Measurements from ENCODE around the gene USP10. TPM values are rescaled to one million over a fixed set of nuclear protein-coding genes. Genes with fewer than 3 reads are reported as not detected.
"Not testable (repeated sequence)": the region's sequence is repeated elsewhere in the genome, so short reads cannot be mapped to it uniquely, and the experiment has no call there.

USP10 gene
- total RNA-seq, 5 donors from 2014 or later (not counting 1 experiment from before 2014, with no cell fraction given), result 80.4 to 122 (median 104) TPM

DNA sequence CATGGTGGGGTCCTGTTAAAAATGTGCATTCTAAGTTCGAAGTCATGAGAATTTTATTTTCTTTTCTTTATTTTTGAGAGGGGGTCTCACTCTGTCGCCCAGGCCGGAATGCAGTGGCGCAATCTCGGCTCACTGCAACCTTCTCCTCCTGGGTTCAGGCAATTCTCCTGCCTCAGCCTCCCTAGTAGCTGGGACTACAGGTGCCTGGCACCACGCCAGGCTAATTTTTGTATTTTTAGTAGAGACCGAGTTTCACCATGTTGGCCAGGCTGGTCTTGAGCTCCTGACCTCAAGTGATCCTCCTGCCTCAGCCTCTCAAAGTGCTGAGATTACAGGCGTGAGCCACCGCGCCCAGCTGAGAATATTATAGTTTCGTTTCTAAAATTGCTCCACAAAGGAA, 48.4 kb downstream of the USP10 start:
- H3K36me3 Mint-ChIP-seq, result peaks cover 16% of the 10 kb centered on the region
- H3K27me3 ChIP-seq (replicated peaks in 1 of 2; ENCODE audit: control insufficient read depth in 2 of 2, extremely low read depth in 1 of 2, insufficient read depth in 2 of 2, low read length in 1 of 2); H3K27ac ChIP-seq (ENCODE audit: low read length); H3K9me3 ChIP-seq; H3K27me3 Mint-ChIP-seq; DNase-seq; H3K9me3 Mint-ChIP-seq; H3K27ac Mint-ChIP-seq; ATAC-seq (replicated peaks in 1 of 4); H3K4me3 ChIP-seq (ENCODE audit: control insufficient read depth in 1 of 2, extremely low read depth in 1 of 2, low read length in 1 of 2); H3K4me1 ChIP-seq (ENCODE audit: control insufficient read depth in 1 of 2, extremely low read depth in 1 of 2, insufficient read depth in 2 of 2, low read length in 2 of 2); H3K4me3 Mint-ChIP-seq: not testable (repeated sequence)
- H3K4me1 Mint-ChIP-seq, result peaks cover 32 to 40% (median 34%) of the 10 kb centered on the region in 3 donors
- ChIA-PET CTCF (interaction anchor here (0.6 to 1.3 kb wide), 3 partner anchors 9 to 23 kb away, joined by 4 to 6 read pairs (median 5); no protein-coding TSS in a partner anchor), POLR2A (interaction anchor here in 1 of 2 donors (0.6 to 1.0 kb wide), 2 partner anchors 9 to 33 kb away, joined by 3 to 5 read pairs; no protein-coding TSS in a partner anchor)
- peaks cover 0 to 27% of the 10 kb centered on the region in 2 donors for H3K36me3 ChIP-seq (ENCODE audit: control insufficient read depth in 2 of 2, extremely low read depth in 1 of 2, insufficient read depth in 1 of 2, low read length in 1 of 2)
- WGBS (ENCODE audit: insufficient coverage), result 100% methylated on average over 1 of the region's 11 CpGs

DNA sequence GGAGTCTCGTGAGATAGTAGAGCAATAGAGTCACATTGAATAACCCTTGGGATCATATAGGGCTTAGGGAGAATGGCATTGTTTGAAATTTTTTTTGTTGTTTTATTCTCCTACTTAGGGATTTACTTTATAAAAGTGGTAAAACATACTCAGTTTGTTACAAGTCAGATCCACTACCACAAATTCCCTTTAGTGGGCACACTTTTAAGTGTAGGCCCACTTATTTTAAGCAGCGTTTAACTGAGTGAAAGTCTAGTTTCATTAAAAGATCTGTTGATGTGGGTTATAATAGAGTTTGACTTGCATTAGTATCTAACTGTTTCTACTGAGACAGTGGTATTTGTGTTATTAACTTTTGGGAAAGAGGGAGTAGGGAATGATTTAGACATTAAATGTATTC, 49.3 kb downstream of the USP10 start:
- Histone ChIP-seq H3K4me3 (ENCODE audit: control insufficient read depth in 1 of 2, extremely low read depth in 1 of 2, low read length in 1 of 2) (no peak overlapping the region), H3K36me3 (ENCODE audit: control insufficient read depth in 2 of 2, extremely low read depth in 1 of 2, insufficient read depth in 1 of 2, low read length in 1 of 2) (peaks cover 0 to 24% of the 10 kb centered on the region in 2 donors), H3K9me3 (no peaks in the 10 kb centered on the region), H3K27me3 (replicated peaks in 1 of 2; ENCODE audit: control insufficient read depth in 2 of 2, extremely low read depth in 1 of 2, insufficient read depth in 2 of 2, low read length in 1 of 2) (no peaks in the 10 kb centered on the region), H3K27ac (ENCODE audit: low read length) (no peak overlapping the region), H3K4me1 (ENCODE audit: control insufficient read depth in 1 of 2, extremely low read depth in 1 of 2, insufficient read depth in 2 of 2, low read length in 2 of 2) (peaks cover 2 to 8% of the 10 kb centered on the region in 2 experiments)
- ChIA-PET CTCF (interaction anchor here (0.6 to 1.3 kb wide), 3 partner anchors 11 to 659 kb away, joined by 4 read pairs; no protein-coding TSS in a partner anchor), POLR2A (interaction anchor here in 1 of 2 donors (1.0 kb wide), 1 partner anchor 9 kb away, joined by 5 read pairs; no protein-coding TSS in a partner anchor)
- Mint-ChIP-seq H3K27ac (no peak overlapping the region), H3K36me3 (peaks cover 19% of the 10 kb centered on the region), H3K9me3 (no peaks in the 10 kb centered on the region), H3K27me3 (no peaks in the 10 kb centered on the region), H3K4me3 (no peak overlapping the region), H3K4me1 (peaks cover 40 to 47% (median 41%) of the 10 kb centered on the region in 3 donors)
- WGBS (ENCODE audit: insufficient coverage), result 67% methylated on average over 1 of the region's 2 CpGs
- DNase-seq, result no peak
- ATAC-seq (replicated peaks in 1 of 4), result no peak

DNA sequence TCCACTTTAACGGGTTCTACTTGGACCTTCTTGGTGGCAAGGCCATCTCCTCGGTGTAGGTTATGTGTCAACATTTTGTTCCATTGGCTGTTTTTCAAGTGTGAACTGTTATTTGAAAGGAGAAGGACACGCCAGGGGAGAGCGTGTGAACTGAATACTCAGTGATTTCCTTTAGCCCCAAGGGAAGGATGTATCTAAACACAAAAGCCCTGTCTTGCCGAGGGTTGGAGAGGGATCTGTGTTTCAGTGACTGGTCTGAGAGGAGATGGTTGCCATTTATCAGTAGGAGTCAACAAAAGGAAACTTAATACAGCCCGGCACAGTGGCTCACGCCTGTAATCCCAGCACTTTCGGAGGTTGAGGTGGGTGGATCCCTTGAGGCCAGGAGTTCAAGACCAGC, 50.0 kb downstream of the USP10 start:
- Histone ChIP-seq H3K4me3 (ENCODE audit: control insufficient read depth in 1 of 2, extremely low read depth in 1 of 2, low read length in 1 of 2) (no peak overlapping the region), H3K36me3 (ENCODE audit: control insufficient read depth in 2 of 2, extremely low read depth in 1 of 2, insufficient read depth in 1 of 2, low read length in 1 of 2) (peaks cover 0 to 20% of the 10 kb centered on the region in 2 donors), H3K9me3 (no peaks in the 10 kb centered on the region), H3K27ac (ENCODE audit: low read length) (no peak overlapping the region), H3K4me1 (ENCODE audit: control insufficient read depth in 1 of 2, extremely low read depth in 1 of 2, insufficient read depth in 2 of 2, low read length in 2 of 2) (peaks cover 6 to 15% of the 10 kb centered on the region in 2 experiments), H3K27me3 (replicated peaks in 1 of 2; ENCODE audit: control insufficient read depth in 2 of 2, extremely low read depth in 1 of 2, insufficient read depth in 2 of 2, low read length in 1 of 2) (no peaks in the 10 kb centered on the region)
- ChIA-PET POLR2A (no interaction called here), CTCF (interaction anchor here (0.6 to 2.0 kb wide), 3 partner anchors 12 to 255 kb away, joined by 3 to 8 read pairs (median 5); no protein-coding TSS in a partner anchor)
- Mint-ChIP-seq H3K9me3 (no peaks in the 10 kb centered on the region), H3K4me1 (peaks cover 48 to 55% (median 49%) of the 10 kb centered on the region in 3 donors), H3K27me3 (no peaks in the 10 kb centered on the region), H3K27ac (peak overlapping the region in 1 of 2 donors; percentile 15), H3K4me3 (no peak overlapping the region), H3K36me3 (peaks cover 15% of the 10 kb centered on the region)
- DNase-seq (no peak), ATAC-seq (replicated peaks in 1 of 4) (no peak)
- WGBS (ENCODE audit: insufficient coverage), result 82% methylated on average over 3 of the region's 8 CpGs

DNA sequence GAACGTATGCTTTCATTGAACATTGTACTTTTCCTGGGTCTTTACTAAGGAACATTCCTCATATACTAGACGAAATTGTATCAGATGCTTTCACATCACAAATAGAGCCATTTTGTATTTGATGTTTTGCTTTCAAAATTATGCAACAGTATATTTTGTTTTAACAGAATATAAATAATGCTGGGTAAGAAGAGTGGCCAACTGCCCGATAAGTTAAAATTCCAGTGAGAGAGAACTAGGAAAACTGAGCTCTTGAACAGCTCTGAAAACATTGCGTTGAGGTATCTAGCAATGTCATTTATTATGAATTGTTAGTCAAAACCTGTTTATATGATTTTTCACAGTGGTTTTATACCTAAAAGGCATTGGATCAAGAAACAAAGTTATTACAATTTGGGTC, 50.8 kb downstream of the USP10 start:
- Mint-ChIP-seq H3K4me1 (peaks cover 53 to 60% (median 55%) of the 10 kb centered on the region in 3 donors), H3K36me3 (peaks cover 10% of the 10 kb centered on the region), H3K27me3 (no peaks in the 10 kb centered on the region), H3K27ac (peak overlapping the region in 1 of 2 donors; percentile 14), H3K9me3 (no peaks in the 10 kb centered on the region), H3K4me3 (no peak overlapping the region)
- ATAC-seq (replicated peaks in 1 of 4) (no peak), DNase-seq (no peak)
- Histone ChIP-seq H3K27me3 (replicated peaks in 1 of 2; ENCODE audit: control insufficient read depth in 2 of 2, extremely low read depth in 1 of 2, insufficient read depth in 2 of 2, low read length in 1 of 2) (no peaks in the 10 kb centered on the region), H3K4me3 (ENCODE audit: control insufficient read depth in 1 of 2, extremely low read depth in 1 of 2, low read length in 1 of 2) (no peak overlapping the region), H3K27ac (ENCODE audit: low read length) (no peak overlapping the region), H3K36me3 (ENCODE audit: control insufficient read depth in 2 of 2, extremely low read depth in 1 of 2, insufficient read depth in 1 of 2, low read length in 1 of 2) (peaks cover 0 to 14% of the 10 kb centered on the region in 2 donors), H3K4me1 (ENCODE audit: control insufficient read depth in 1 of 2, extremely low read depth in 1 of 2, insufficient read depth in 2 of 2, low read length in 2 of 2) (peaks cover 7 to 22% of the 10 kb centered on the region in 2 experiments), H3K9me3 (no peaks in the 10 kb centered on the region)
- POLR2A ChIA-PET, result interaction anchor here in 1 of 2 donors (0.9 kb wide), 1 partner anchor 21 kb away, joined by 7 read pairs; no protein-coding TSS in a partner anchor
- CTCF ChIA-PET, result interaction anchor here (0.9 to 3.0 kb wide), 3 partner anchors 12 to 201 kb away, joined by 4 to 14 read pairs (median 8); no protein-coding TSS in a partner anchor
- WGBS (ENCODE audit: insufficient coverage), result no CpG with 5 or more reads among the region's 4 CpGs

DNA sequence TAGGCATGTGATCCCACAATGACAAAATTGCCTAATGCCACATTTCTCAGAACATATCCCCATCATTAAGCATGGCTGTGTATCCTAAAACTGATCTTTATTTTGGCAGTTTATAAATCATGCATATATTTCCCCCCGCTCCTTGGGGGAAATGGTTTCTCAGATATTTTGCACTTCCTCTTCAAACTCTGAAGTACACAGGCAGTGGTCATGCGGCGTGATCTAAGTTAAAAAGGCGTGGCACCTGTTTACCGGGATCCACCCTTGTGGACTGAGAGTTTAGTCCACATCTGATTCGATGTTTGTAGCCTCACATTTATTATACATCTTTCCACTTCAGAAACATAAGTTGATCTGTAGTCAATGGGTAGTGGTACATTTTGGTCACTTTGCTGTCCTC, 51.4 kb downstream of the USP10 start:
- no peak overlapping the region for H3K27ac ChIP-seq (ENCODE audit: low read length)
- POLR2A ChIA-PET, result interaction anchor here in 1 of 2 donors (0.6 to 0.9 kb wide), 2 partner anchors 21 to 31 kb away, joined by 3 to 7 read pairs; no protein-coding TSS in a partner anchor

DNA sequence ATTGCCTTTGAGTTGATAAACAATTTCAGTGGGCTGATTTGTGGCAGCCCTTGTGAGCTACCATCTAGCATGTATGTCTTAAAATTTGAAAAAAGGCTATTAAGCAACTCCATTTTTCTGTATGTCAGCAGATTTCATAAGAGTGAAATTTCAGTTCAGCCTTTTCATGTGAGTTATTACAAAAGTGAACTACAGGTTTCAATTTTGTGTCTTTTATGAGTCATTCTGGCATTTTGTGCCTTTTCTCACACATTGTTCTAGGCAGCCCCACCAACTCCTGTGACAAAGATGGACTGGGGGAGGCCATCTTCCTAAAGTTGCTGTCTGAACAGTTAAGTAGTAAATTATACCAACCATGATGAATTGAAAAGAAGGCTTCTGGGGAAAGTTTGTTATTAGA, 52.1 kb downstream of the USP10 start:
- DNase-seq, result no peak
- Histone ChIP-seq H3K4me3 (ENCODE audit: control insufficient read depth in 1 of 2, extremely low read depth in 1 of 2, low read length in 1 of 2) (no peak overlapping the region), H3K27me3 (replicated peaks in 1 of 2; ENCODE audit: control insufficient read depth in 2 of 2, extremely low read depth in 1 of 2, insufficient read depth in 2 of 2, low read length in 1 of 2) (no peaks in the 10 kb centered on the region), H3K27ac (ENCODE audit: low read length) (no peak overlapping the region), H3K4me1 (ENCODE audit: control insufficient read depth in 1 of 2, extremely low read depth in 1 of 2, insufficient read depth in 2 of 2, low read length in 2 of 2) (peaks cover 7 to 22% of the 10 kb centered on the region in 2 experiments), H3K36me3 (ENCODE audit: control insufficient read depth in 2 of 2, extremely low read depth in 1 of 2, insufficient read depth in 1 of 2, low read length in 1 of 2) (peaks cover 0 to 9% of the 10 kb centered on the region in 2 donors), H3K9me3 (no peaks in the 10 kb centered on the region)
- H3K27me3 Mint-ChIP-seq, result no peaks in the 10 kb centered on the region
- peaks cover 57 to 69% (median 66%) of the 10 kb centered on the region in 3 donors for H3K4me1 Mint-ChIP-seq
- CTCF ChIA-PET, result interaction anchor here (0.6 to 5.1 kb wide), 8 partner anchors 13 to 882 kb away, joined by 4 to 52 read pairs (median 10); no protein-coding TSS in a partner anchor
- POLR2A ChIA-PET, result no interaction called here
- H3K36me3 Mint-ChIP-seq, result peaks cover 4% of the 10 kb centered on the region
- H3K27ac Mint-ChIP-seq, result peak overlapping the region; percentile 17 to 37
- H3K4me3 Mint-ChIP-seq, result no peak overlapping the region
- no peak for ATAC-seq (replicated peaks in 1 of 4)
- H3K9me3 Mint-ChIP-seq, result no peaks in the 10 kb centered on the region

More for the DNA sequence above, 51.4 kb downstream of the USP10 start:
- Mint-ChIP-seq H3K4me1 (peaks cover 52 to 65% (median 62%) of the 10 kb centered on the region in 3 donors), H3K36me3 (peaks cover 6% of the 10 kb centered on the region), H3K27ac (peak overlapping the region; percentile 19 to 46), H3K9me3 (no peaks in the 10 kb centered on the region), H3K4me3 (no peak overlapping the region), H3K27me3 (no peaks in the 10 kb centered on the region)
- Histone ChIP-seq H3K4me1 (ENCODE audit: control insufficient read depth in 1 of 2, extremely low read depth in 1 of 2, insufficient read depth in 2 of 2, low read length in 2 of 2) (peaks cover 7 to 22% of the 10 kb centered on the region in 2 experiments), H3K27me3 (replicated peaks in 1 of 2; ENCODE audit: control insufficient read depth in 2 of 2, extremely low read depth in 1 of 2, insufficient read depth in 2 of 2, low read length in 1 of 2) (no peaks in the 10 kb centered on the region), H3K9me3 (no peaks in the 10 kb centered on the region), H3K4me3 (ENCODE audit: control insufficient read depth in 1 of 2, extremely low read depth in 1 of 2, low read length in 1 of 2) (no peak overlapping the region), H3K36me3 (ENCODE audit: control insufficient read depth in 2 of 2, extremely low read depth in 1 of 2, insufficient read depth in 1 of 2, low read length in 1 of 2) (peaks cover 0 to 10% of the 10 kb centered on the region in 2 donors)
- no peak for DNase-seq
- peak in 1 of 4 experiments; percentile 47 for ATAC-seq (replicated peaks in 1 of 4)
- CTCF ChIA-PET, result interaction anchor here (0.9 to 5.1 kb wide), 5 partner anchors 13 to 219 kb away, joined by 4 to 52 read pairs (median 8); no protein-coding TSS in a partner anchor
- 40% methylated on average over 1 of the region's 6 CpGs for WGBS (ENCODE audit: insufficient coverage)
